ENCODE data around the gene ACAD9. TPM values are rescaled to one million over a fixed set of nuclear protein-coding genes. Genes with fewer than 3 reads are reported as not detected.
"Not testable (repeated sequence)": the region's sequence is repeated elsewhere in the genome, so short reads cannot be mapped to it uniquely, and the experiment has no call there.

The ACAD9 gene
- polyA plus RNA-seq, result 10 to 100 TPM; 25.6 to 30.8 TPM

DNA sequence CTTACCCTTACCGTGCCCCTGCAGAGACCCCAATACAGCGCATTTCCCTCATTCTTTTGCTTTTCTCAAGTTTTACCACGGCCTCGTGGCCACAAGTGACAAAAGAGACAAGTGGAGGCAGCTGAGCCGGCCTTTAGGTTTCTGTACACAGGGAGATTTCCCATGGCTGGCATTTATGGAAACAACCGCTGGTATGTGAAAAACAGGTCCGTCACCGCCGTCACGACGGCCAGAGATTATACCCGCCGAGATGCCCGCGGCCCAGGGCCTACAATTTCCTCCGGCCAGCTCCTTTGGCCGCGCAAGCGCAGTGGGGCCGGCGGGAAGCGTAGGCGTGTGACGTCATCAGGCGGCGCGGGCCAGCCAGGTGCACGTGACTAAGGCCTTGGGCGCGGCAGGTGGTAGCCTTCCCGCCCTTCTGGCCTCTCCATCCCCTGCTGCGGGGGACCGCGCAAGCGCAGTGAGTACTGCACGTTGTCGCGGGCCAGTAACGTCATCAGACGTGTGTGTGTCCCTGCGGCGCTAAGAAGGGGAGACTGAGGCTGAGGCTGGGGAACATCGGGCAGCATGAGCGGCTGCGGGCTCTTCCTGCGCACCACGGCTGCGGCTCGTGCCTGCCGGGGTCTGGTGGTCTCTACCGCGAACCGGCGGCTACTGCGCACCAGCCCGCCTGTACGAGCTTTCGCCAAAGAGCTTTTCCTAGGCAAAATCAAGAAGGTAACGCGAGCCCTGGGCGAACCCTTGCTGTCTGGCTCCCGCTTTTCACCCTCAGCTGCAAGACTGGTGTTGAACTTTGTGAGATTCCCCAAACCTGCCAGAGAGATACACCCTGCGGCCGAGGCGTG is at the start of gene ACAD9:
ACAD9 (plus strand) TSS at position 496 of the 845 bp plus-strand sequence; CDS start at position 568, 72 bp downstream.
- Histone ChIP-seq H3K36me3 (ENCODE audit: control insufficient read depth in 2 of 2, insufficient read depth in 2 of 2, low read length in 1 of 2) (peaks cover 0 to 2% of the 10 kb centered on the region in 2 donors), H3K27me3 (ENCODE audit: control insufficient read depth in 1 of 2, insufficient read depth in 2 of 2, low read length in 2 of 2) (no peaks in the 10 kb centered on the region), H3K4me3 (ENCODE audit: low read depth in 1 of 2, low read length in 2 of 2) (peak within 1 kb of the TSS; percentile 88 to 93), H3K4me1 (ENCODE audit: control insufficient read depth in 2 of 2, insufficient read depth in 2 of 2, low read length in 1 of 2) (peaks cover 7 to 14% of the 10 kb centered on the region in 2 donors), H3K9me3 (ENCODE audit: control insufficient read depth in 2 of 2, insufficient read depth in 1 of 2, low read depth in 1 of 2, low read length in 1 of 2) (peaks cover 0 to 2% of the 10 kb centered on the region in 2 donors), H3K27ac (ENCODE audit: low read depth in 2 of 2, low read length in 1 of 2) (peak within 1 kb of the TSS; percentile 98 to 100)
- 0% methylated on average over 48 to 65 of the region's 65 CpGs for WGBS, 2 donors

GRCh38 chr3:128829925-128830625 is 49.3 kb upstream of the ACAD9 start:
- not testable (repeated sequence) for H3K27ac ChIP-seq (ENCODE audit: low read depth in 2 of 2, low read length in 1 of 2)
- 72 to 77% methylated on average over 7 of the region's 7 CpGs for WGBS, 2 donors

DNA sequence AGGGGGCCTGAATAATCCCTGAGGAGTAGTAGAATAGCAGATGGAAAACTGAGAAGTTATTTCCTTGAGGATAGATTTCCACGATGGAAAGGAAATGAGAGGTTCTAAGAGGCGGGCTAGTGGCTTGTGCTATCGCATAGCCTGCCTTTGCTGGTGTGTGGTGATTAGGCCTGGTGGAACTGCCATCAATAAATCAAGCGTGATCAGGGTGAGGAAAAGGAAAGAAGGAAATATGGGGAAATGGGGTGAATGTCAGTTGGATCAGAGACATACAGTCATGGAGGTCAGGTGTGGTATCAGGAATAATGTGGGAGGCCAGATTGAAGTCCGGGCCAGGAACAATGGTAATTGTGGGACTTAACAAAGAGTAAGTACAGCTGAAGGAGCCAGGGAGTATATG is 48.7 kb upstream of the ACAD9 start:
- H3K36me3 ChIP-seq (ENCODE audit: control insufficient read depth in 2 of 2, insufficient read depth in 2 of 2, low read length in 1 of 2); H3K4me1 ChIP-seq (ENCODE audit: control insufficient read depth in 2 of 2, insufficient read depth in 2 of 2, low read length in 1 of 2); H3K9me3 ChIP-seq (ENCODE audit: control insufficient read depth in 2 of 2, insufficient read depth in 1 of 2, low read depth in 1 of 2, low read length in 1 of 2); H3K4me3 ChIP-seq (ENCODE audit: low read depth in 1 of 2, low read length in 2 of 2); H3K27me3 ChIP-seq (ENCODE audit: control insufficient read depth in 1 of 2, insufficient read depth in 2 of 2, low read length in 2 of 2); H3K27ac ChIP-seq (ENCODE audit: low read depth in 2 of 2, low read length in 1 of 2): not testable (repeated sequence)
- 86 to 93% methylated on average over 5 of the region's 5 CpGs for WGBS, 2 donors

More at GRCh38 chr3:128829925-128830625, 49.3 kb upstream of the ACAD9 start:
- H3K36me3 ChIP-seq (ENCODE audit: control insufficient read depth in 2 of 2, insufficient read depth in 2 of 2, low read length in 1 of 2); H3K4me3 ChIP-seq (ENCODE audit: low read depth in 1 of 2, low read length in 2 of 2); H3K4me1 ChIP-seq (ENCODE audit: control insufficient read depth in 2 of 2, insufficient read depth in 2 of 2, low read length in 1 of 2); H3K9me3 ChIP-seq (ENCODE audit: control insufficient read depth in 2 of 2, insufficient read depth in 1 of 2, low read depth in 1 of 2, low read length in 1 of 2); H3K27me3 ChIP-seq (ENCODE audit: control insufficient read depth in 1 of 2, insufficient read depth in 2 of 2, low read length in 2 of 2): not testable (repeated sequence)

GRCh38 chr3:128832979-128833378 is 46.4 kb upstream of the ACAD9 start:
- H3K4me1 ChIP-seq (ENCODE audit: control insufficient read depth in 2 of 2, insufficient read depth in 2 of 2, low read length in 1 of 2); H3K4me3 ChIP-seq (ENCODE audit: low read depth in 1 of 2, low read length in 2 of 2); H3K9me3 ChIP-seq (ENCODE audit: control insufficient read depth in 2 of 2, insufficient read depth in 1 of 2, low read depth in 1 of 2, low read length in 1 of 2); H3K36me3 ChIP-seq (ENCODE audit: control insufficient read depth in 2 of 2, insufficient read depth in 2 of 2, low read length in 1 of 2); H3K27ac ChIP-seq (ENCODE audit: low read depth in 2 of 2, low read length in 1 of 2); H3K27me3 ChIP-seq (ENCODE audit: control insufficient read depth in 1 of 2, insufficient read depth in 2 of 2, low read length in 2 of 2): not testable (repeated sequence)
- 71 to 75% methylated on average over 5 of the region's 5 CpGs for WGBS, 2 donors

- H3K27me3 ChIP-seq (ENCODE audit: control insufficient read depth in 1 of 2, insufficient read depth in 2 of 2, low read length in 2 of 2), result no peaks in the 10 kb centered on the region
- H3K4me3 ChIP-seq (ENCODE audit: low read depth in 1 of 2, low read length in 2 of 2), result no peak overlapping the region
- 86 to 91% methylated on average over 4 of the region's 4 CpGs for WGBS, 2 donors
- H3K27ac ChIP-seq (ENCODE audit: low read depth in 2 of 2, low read length in 1 of 2), result no peak overlapping the region
- no peaks in the 10 kb centered on the region for H3K36me3 ChIP-seq (ENCODE audit: control insufficient read depth in 2 of 2, insufficient read depth in 2 of 2, low read length in 1 of 2)
- H3K9me3 ChIP-seq (ENCODE audit: control insufficient read depth in 2 of 2, insufficient read depth in 1 of 2, low read depth in 1 of 2, low read length in 1 of 2), result no peaks in the 10 kb centered on the region
- no peaks in the 10 kb centered on the region for H3K4me1 ChIP-seq (ENCODE audit: control insufficient read depth in 2 of 2, insufficient read depth in 2 of 2, low read length in 1 of 2)
Observed at GRCh38 chr3:128835096-128835495, 44.3 kb upstream of the ACAD9 start.

GRCh38 chr3:128841926-128842920 is 37.2 kb upstream of the ACAD9 start:
- no peaks in the 10 kb centered on the region for H3K36me3 ChIP-seq (ENCODE audit: control insufficient read depth in 2 of 2, insufficient read depth in 2 of 2, low read length in 1 of 2)
- peaks cover 0 to 4% of the 10 kb centered on the region in 2 donors for H3K4me1 ChIP-seq (ENCODE audit: control insufficient read depth in 2 of 2, insufficient read depth in 2 of 2, low read length in 1 of 2)
- H3K9me3 ChIP-seq (ENCODE audit: control insufficient read depth in 2 of 2, insufficient read depth in 1 of 2, low read depth in 1 of 2, low read length in 1 of 2), result no peaks in the 10 kb centered on the region
- H3K4me3 ChIP-seq (ENCODE audit: low read depth in 1 of 2, low read length in 2 of 2), result no peak overlapping the region
- H3K27me3 ChIP-seq (ENCODE audit: control insufficient read depth in 1 of 2, insufficient read depth in 2 of 2, low read length in 2 of 2), result no peaks in the 10 kb centered on the region
- no peak overlapping the region for H3K27ac ChIP-seq (ENCODE audit: low read depth in 2 of 2, low read length in 1 of 2)
- 86 to 90% methylated on average over 10 of the region's 10 CpGs for WGBS, 2 donors

- H3K4me3 ChIP-seq (ENCODE audit: low read depth in 1 of 2, low read length in 2 of 2), result no peak overlapping the region
- H3K27me3 ChIP-seq (ENCODE audit: control insufficient read depth in 1 of 2, insufficient read depth in 2 of 2, low read length in 2 of 2), result no peaks in the 10 kb centered on the region
- H3K4me1 ChIP-seq (ENCODE audit: control insufficient read depth in 2 of 2, insufficient read depth in 2 of 2, low read length in 1 of 2), result peaks cover 0 to 4% of the 10 kb centered on the region in 2 donors
- no peak overlapping the region for H3K27ac ChIP-seq (ENCODE audit: low read depth in 2 of 2, low read length in 1 of 2)
- no peaks in the 10 kb centered on the region for H3K9me3 ChIP-seq (ENCODE audit: control insufficient read depth in 2 of 2, insufficient read depth in 1 of 2, low read depth in 1 of 2, low read length in 1 of 2)
- H3K36me3 ChIP-seq (ENCODE audit: control insufficient read depth in 2 of 2, insufficient read depth in 2 of 2, low read length in 1 of 2), result no peaks in the 10 kb centered on the region
- WGBS, 2 donors, result 95 to 96% methylated on average over 6 of the region's 6 CpGs
Observed at GRCh38 chr3:128844502-128844901, 34.9 kb upstream of the ACAD9 start.

GRCh38 chr3:128845119-128845777 is 34.2 kb upstream of the ACAD9 start:
- Histone ChIP-seq H3K4me3 (ENCODE audit: low read depth in 1 of 2, low read length in 2 of 2) (peak overlapping the region; percentile 21 to 22), H3K27ac (ENCODE audit: low read depth in 2 of 2, low read length in 1 of 2) (no peak overlapping the region), H3K36me3 (ENCODE audit: control insufficient read depth in 2 of 2, insufficient read depth in 2 of 2, low read length in 1 of 2) (no peaks in the 10 kb centered on the region)

More at GRCh38 chr3:128845119-128845777, 34.2 kb upstream of the ACAD9 start:
- peaks cover 0 to 6% of the 10 kb centered on the region in 2 donors for H3K4me1 ChIP-seq (ENCODE audit: control insufficient read depth in 2 of 2, insufficient read depth in 2 of 2, low read length in 1 of 2)
- H3K9me3 ChIP-seq (ENCODE audit: control insufficient read depth in 2 of 2, insufficient read depth in 1 of 2, low read depth in 1 of 2, low read length in 1 of 2), result no peaks in the 10 kb centered on the region
- WGBS, 2 donors, result 36 to 37% methylated on average over 14 of the region's 14 CpGs
- no peaks in the 10 kb centered on the region for H3K27me3 ChIP-seq (ENCODE audit: control insufficient read depth in 1 of 2, insufficient read depth in 2 of 2, low read length in 2 of 2)

Data from esophagus (tissue), 2 donors.